ENCODE results near the gene DHDH. TPM values are rescaled to one million over a fixed set of nuclear protein-coding genes. Genes with fewer than 3 reads are reported as not detected.
"Not testable (repeated sequence)": the region's sequence is repeated elsewhere in the genome, so short reads cannot be mapped to it uniquely, and the experiment has no call there.

The DHDH gene
- total RNA-seq, 4 donors from 2014 or later, result 0.95 to 2.9 TPM; not detected in 2

DNA sequence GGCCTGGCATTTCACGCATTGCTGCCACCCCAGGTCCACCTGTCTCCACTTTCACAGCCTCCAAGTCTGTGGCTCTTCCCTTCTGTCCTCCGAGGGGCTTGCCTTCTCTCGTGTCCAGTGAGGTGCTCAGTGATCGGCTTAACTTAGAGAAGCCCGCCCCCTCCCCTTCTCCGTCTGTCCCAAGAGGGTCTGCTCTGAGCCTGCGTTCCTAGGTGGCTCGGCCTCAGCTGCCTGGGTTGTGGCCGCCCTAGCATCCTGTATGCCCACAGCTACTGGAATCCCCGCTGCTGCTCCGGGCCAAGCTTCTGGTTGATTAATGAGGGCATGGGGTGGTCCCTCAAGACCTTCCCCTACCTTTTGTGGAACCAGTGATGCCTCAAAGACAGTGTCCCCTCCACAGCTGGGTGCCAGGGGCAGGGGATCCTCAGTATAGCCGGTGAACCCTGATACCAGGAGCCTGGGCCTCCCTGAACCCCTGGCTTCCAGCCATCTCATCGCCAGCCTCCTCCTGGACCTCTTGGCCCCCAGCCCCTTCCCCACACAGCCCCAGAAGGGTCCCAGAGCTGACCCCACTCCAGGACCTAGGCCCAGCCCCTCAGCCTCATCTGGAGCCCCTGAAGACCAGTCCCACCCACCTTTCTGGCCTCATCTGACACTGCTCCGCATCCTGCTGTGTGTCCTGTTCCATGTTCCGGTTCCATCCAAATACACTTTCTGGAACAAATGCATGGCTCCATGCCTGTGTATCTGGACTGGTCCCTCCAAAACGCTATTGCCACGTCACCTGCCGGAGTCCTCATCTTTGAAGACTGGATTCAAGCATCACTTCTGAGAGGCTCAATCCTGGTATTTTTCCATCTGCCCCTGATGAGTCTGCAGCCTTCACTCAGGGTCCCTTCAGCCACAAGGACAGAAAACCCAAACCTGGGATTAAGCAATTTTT, 10.7 kb upstream of the DHDH start:
- intact Hi-C loops (cut with DNase I), result no loop called here
- no peaks in the 10 kb centered on the region for H3K9me3 ChIP-seq
- no peak for DNase-seq
- H3K27ac ChIP-seq, result no peak overlapping the region
- TF ChIP-seq CTCF (IDR thresholded peaks at IDR 0.05) (no peak), POLR2A (IDR thresholded peaks at IDR 0.05) (no peak)
- no peak overlapping the region for H3K4me3 ChIP-seq
- H3K36me3 ChIP-seq, result peaks cover 10 to 62% (median 29%) of the 10 kb centered on the region in 3 donors
- no peaks in the 10 kb centered on the region for H3K27me3 ChIP-seq
- peaks cover 3 to 24% (median 14%) of the 10 kb centered on the region in 3 donors for H3K4me1 ChIP-seq
- WGBS, 2 donors, result 89 to 90% methylated on average over 10 to 14 of the region's 18 CpGs

GRCh38 chr19:48925240-48925843, 8.2 kb upstream of the DHDH start:
- intact Hi-C loops (cut with DNase I), result no loop called here
- Histone ChIP-seq H3K4me3 (no peak overlapping the region), H3K9me3 (no peaks in the 10 kb centered on the region), H3K36me3 (peaks cover 7 to 36% (median 18%) of the 10 kb centered on the region in 3 donors), H3K27me3 (no peaks in the 10 kb centered on the region), H3K27ac (peak overlapping the region; percentile 44 to 87 (median 80)), H3K4me1 (peaks cover 3 to 32% (median 17%) of the 10 kb centered on the region in 3 donors)
- no peak for DNase-seq
- 58 to 68% methylated on average over 5 to 8 of the region's 11 CpGs for WGBS, 2 donors
- TF ChIP-seq POLR2A (IDR thresholded peaks at IDR 0.05), result no peak
- no peak for TF ChIP-seq CTCF (IDR thresholded peaks at IDR 0.05)

GRCh38 chr19:48925890-48926289, 7.6 kb upstream of the DHDH start:
- peak overlapping the region; percentile 61 to 87 (median 80) for H3K27ac ChIP-seq
- peaks cover 5 to 31% (median 15%) of the 10 kb centered on the region in 3 donors for H3K36me3 ChIP-seq
- DNase-seq; intact Hi-C loops (cut with DNase I); H3K9me3 ChIP-seq; H3K4me3 ChIP-seq; H3K27me3 ChIP-seq: not testable (repeated sequence)
- peaks cover 3 to 32% (median 17%) of the 10 kb centered on the region in 3 donors for H3K4me1 ChIP-seq
- 66 to 77% methylated on average over 8 of the region's 8 CpGs for WGBS, 2 donors

- TF ChIP-seq CTCF (IDR thresholded peaks at IDR 0.05), result no peak
- peak in 1 of 4 donors; percentile 6 for TF ChIP-seq POLR2A (IDR thresholded peaks at IDR 0.05)
- intact Hi-C loops (cut with DNase I), result no loop called here
- peaks cover 3 to 32% (median 17%) of the 10 kb centered on the region in 3 donors for H3K4me1 ChIP-seq
- H3K36me3 ChIP-seq, result peaks cover 0 to 21% (median 13%) of the 10 kb centered on the region in 3 donors
- DNase-seq, result no peak
- WGBS, 2 donors, result 7 to 9% methylated on average over 10 of the region's 10 CpGs
- no peaks in the 10 kb centered on the region for H3K27me3 ChIP-seq
- H3K4me3 ChIP-seq, result no peak overlapping the region
- H3K9me3 ChIP-seq, result no peaks in the 10 kb centered on the region
- peak overlapping the region; percentile 61 to 87 (median 80) for H3K27ac ChIP-seq
Observed at GRCh38 chr19:48926909-48927308, 6.6 kb upstream of the DHDH start.

DNA sequence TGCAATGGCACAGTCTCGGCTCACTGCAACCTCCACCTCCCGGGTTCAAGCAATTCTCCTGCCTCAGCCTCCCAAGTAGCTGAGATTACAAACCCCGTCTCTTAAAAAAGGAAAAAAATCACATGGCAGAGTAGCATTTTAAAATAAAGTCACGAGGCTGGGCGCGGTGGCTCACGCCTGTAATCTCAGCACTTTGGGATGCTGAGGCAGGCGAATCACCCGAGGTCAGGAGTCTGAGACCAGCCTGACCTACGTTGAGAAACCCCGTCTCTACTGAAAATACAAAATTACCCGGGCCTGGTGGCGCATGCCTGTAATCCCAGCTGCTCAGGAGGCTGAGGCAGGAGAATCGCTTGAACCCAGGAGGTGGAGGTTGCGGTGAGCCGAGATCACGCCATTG, 5.8 kb upstream of the DHDH start:
- H3K9me3 ChIP-seq; DNase-seq; H3K4me3 ChIP-seq; H3K27me3 ChIP-seq; intact Hi-C loops (cut with DNase I): not testable (repeated sequence)
- 60 to 78% methylated on average over 13 to 14 of the region's 17 CpGs for WGBS, 2 donors
- peak overlapping the region in 3 of 4 donors; percentile 79 to 87 (median 82) for H3K27ac ChIP-seq
- H3K4me1 ChIP-seq, result peaks cover 3 to 37% (median 17%) of the 10 kb centered on the region in 3 donors
- peaks cover 0 to 13% (median 6%) of the 10 kb centered on the region in 3 donors for H3K36me3 ChIP-seq
